OCI-LY7 (cell line): ENCODE measurements around the gene PDCD11. TPM values are rescaled to one million over a fixed set of nuclear protein-coding genes. Genes with fewer than 3 reads are reported as not detected.

Source experiments
- BruUV-seq: library from RNA; stranded (reverse); fragments of 400-500 nt; replicated peaks from 2 replicates; lab custom pipeline; 2021; lab: Mats Ljungman, UMichigan
- CTCF ChIA-PET: fragments of 300-600 bp; sonication (Branson Sonifier 250); formaldehyde crosslinking; loops from one replicate; lab custom pipeline; 2022; ENCODE audit warnings: antibody characterized with exemption; ENCODE audit not compliant: unreplicated experiment; lab: Charles Lee
- POLR2A ChIA-PET: fragments of 300-600 bp; sonication (Branson Sonifier 250); formaldehyde crosslinking; loops from one replicate; lab custom pipeline; 2022; ENCODE audit warnings: antibody characterized with exemption; lab: Charles Lee
- DNase-seq: peaks from one replicate; pipeline ENCODE4 v3.0.0-alpha.2; 2015; ENCODE audit warnings: low spot score
- H2AFZ ChIP-seq: fragments of 200-600 bp; sonication (generic), shearing (Covaris generic); 2 replicates; pipeline ENCODE4 v1.6.1; 2014; ENCODE audit warnings: mild to moderate bottlenecking, antibody characterized with exemption, low read length, moderate library complexity
- H3K27ac ChIP-seq: fragments of 200-600 bp; sonication (generic); 2 replicates; pipeline ENCODE4 v1.5.1; 2014; ENCODE audit warnings: mixed run types, low read depth, mild to moderate bottlenecking, moderate library complexity, low read length, inconsistent platforms; ENCODE audit not compliant: poor library complexity, severe bottlenecking
- H3K36me3 ChIP-seq: fragments of 200-600 bp; sonication (generic); 2 replicates; pipeline ENCODE4 v1.6.1; 2014; ENCODE audit warnings: mild to moderate bottlenecking, antibody characterized with exemption, low read length, moderate library complexity, mixed read lengths; ENCODE audit not compliant: insufficient read depth
- H3K4me1 ChIP-seq: fragments of 200-600 bp; sonication (generic); 2 replicates; pipeline ENCODE4 v1.5.1; 2014; ENCODE audit warnings: mild to moderate bottlenecking, low read length; ENCODE audit not compliant: insufficient read depth, poor library complexity, severe bottlenecking
- H3K4me2 ChIP-seq: fragments of 200-600 bp; sonication (generic); 2 replicates; pipeline ENCODE4 v1.6.1; 2014; ENCODE audit warnings: mild to moderate bottlenecking, low read length
- H3K4me3 ChIP-seq: fragments of 200-600 bp; sonication (generic); 2 replicates; pipeline ENCODE4 v1.5.1; 2014; ENCODE audit warnings: mild to moderate bottlenecking, low read depth, low read length; ENCODE audit not compliant: poor library complexity, severe bottlenecking
- H3K79me2 ChIP-seq: fragments of 200-600 bp; sonication (generic); 2 replicates; pipeline ENCODE4 v1.6.1; 2016; ENCODE audit warnings: low read depth, mild to moderate bottlenecking, low read length, moderate library complexity, mixed read lengths; ENCODE audit not compliant: insufficient read depth
- H3K9me2 ChIP-seq: fragments of 200-600 bp; sonication (generic); 2 replicates; pipeline ENCODE4 v1.6.1; 2016; ENCODE audit warnings: mild to moderate bottlenecking, low read length, mixed read lengths; ENCODE audit not compliant: insufficient read depth
- H3K9me3 ChIP-seq: fragments of 200-600 bp; sonication (generic); 2 replicates; pipeline ENCODE4 v1.6.1; 2014; ENCODE audit warnings: mild to moderate bottlenecking, mixed run types, low read length, mixed read lengths
- H4K20me1 ChIP-seq: fragments of 200-600 bp; sonication (generic); 2 replicates; pipeline ENCODE4 v1.6.1; 2014; ENCODE audit warnings: mild to moderate bottlenecking, antibody characterized with exemption, low read length, moderate library complexity, mixed read lengths; ENCODE audit not compliant: insufficient read depth
- EZH2phosphoT487 ChIP-seq: fragments of 200-600 bp; sonication (generic); IDR thresholded peaks from 2 replicates; pipeline ENCODE4 v1.6.1; 2018; ENCODE audit warnings: low read depth, borderline replicate concordance, mild to moderate bottlenecking, mixed run types, antibody characterized with exemption, low read length, moderate library complexity, mixed read lengths
- intact Hi-C: fragments of 100-400 bp; cut with micrococcal nuclease; formaldehyde crosslinking; loops from one replicate; pipeline ENCODE4 v1.10.0; 2022; ENCODE audit not compliant: unreplicated experiment
- total RNA-seq, 2 experiments: library from RNA; depleted of rRNA in 1 of 2; stranded (reverse); fragments of >200 nt in 1 of 2; shearing (Covaris generic) in 1 of 2; gene quantifications; 2 replicates each; pipeline ENCODE4 v1.2.3, GENCODE V29; 2014 to 2022
- TF ChIP-seq, protein P1 (sequence below): fragments of 200-600 bp; sonication (generic); conservative IDR thresholded peaks from 2 replicates; pipeline ENCODE4 v1.5.1; 2014; ENCODE audit warnings: mild to moderate bottlenecking, antibody characterized with exemption, low read length, moderate library complexity, mixed read lengths

The PDCD11 gene
- total RNA-seq, 2 experiments from 2014 or later, result 54.5 to 68.4 TPM

GRCh38 chr10:103373544-103373943 lies 22.9 kb upstream of the PDCD11 start:
- peaks cover 61% of the 10 kb centered on the region for H3K36me3 ChIP-seq
- H4K20me1 ChIP-seq, result no peaks in the 10 kb centered on the region
- no peak overlapping the region for H3K27ac ChIP-seq
- no peaks in the 10 kb centered on the region for H3K9me3 ChIP-seq
- peaks cover 20% of the 10 kb centered on the region for H3K4me1 ChIP-seq
- CTCF ChIA-PET, result no interaction called here
- DNase-seq, result no peak
- no peak overlapping the region for H3K4me3 ChIP-seq
- H3K9me2 ChIP-seq, result no peaks in the 10 kb centered on the region
- H3K79me2 ChIP-seq, result peaks cover 32% of the 10 kb centered on the region
- BruUV-seq, result no TSS peak
- no peak overlapping the region for H3K4me2 ChIP-seq
- intact Hi-C loops, result no loop called here
- TF ChIP-seq, protein P1, sequence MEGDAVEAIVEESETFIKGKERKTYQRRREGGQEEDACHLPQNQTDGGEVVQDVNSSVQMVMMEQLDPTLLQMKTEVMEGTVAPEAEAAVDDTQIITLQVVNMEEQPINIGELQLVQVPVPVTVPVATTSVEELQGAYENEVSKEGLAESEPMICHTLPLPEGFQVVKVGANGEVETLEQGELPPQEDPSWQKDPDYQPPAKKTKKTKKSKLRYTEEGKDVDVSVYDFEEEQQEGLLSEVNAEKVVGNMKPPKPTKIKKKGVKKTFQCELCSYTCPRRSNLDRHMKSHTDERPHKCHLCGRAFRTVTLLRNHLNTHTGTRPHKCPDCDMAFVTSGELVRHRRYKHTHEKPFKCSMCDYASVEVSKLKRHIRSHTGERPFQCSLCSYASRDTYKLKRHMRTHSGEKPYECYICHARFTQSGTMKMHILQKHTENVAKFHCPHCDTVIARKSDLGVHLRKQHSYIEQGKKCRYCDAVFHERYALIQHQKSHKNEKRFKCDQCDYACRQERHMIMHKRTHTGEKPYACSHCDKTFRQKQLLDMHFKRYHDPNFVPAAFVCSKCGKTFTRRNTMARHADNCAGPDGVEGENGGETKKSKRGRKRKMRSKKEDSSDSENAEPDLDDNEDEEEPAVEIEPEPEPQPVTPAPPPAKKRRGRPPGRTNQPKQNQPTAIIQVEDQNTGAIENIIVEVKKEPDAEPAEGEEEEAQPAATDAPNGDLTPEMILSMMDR, result no peak
- TF ChIP-seq EZH2phosphoT487, result no peak
- POLR2A ChIA-PET, result no interaction called here
- H2AFZ ChIP-seq, result no peak overlapping the region

DNA sequence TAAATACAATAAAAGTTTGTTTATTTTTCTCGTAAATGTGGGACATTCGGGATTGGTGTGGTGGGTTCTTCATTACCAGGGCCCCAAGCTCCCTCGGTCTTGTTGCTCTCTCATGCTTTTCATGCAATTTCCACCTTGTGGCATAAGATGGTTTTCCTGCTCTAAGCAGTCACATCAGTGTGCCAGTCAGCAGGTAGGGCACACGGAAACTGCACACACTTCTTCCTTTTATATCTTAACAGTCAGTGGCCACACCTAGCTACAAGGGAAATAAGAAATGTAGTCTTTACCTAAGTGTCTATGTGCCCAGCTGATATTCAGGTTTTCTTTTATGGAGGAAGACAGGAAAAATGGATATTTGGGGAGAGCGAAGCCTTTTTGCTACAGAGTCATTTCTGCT lies 22.2 kb upstream of the PDCD11 start:
- no peak for DNase-seq
- peaks cover 25% of the 10 kb centered on the region for H3K79me2 ChIP-seq
- BruUV-seq, result no TSS peak
- H4K20me1 ChIP-seq, result no peaks in the 10 kb centered on the region
- no peak overlapping the region for H3K27ac ChIP-seq
- H3K36me3 ChIP-seq, result peaks cover 68% of the 10 kb centered on the region
- no peaks in the 10 kb centered on the region for H3K9me3 ChIP-seq
- intact Hi-C loops, result no loop called here
- CTCF ChIA-PET, result no interaction called here
- TF ChIP-seq EZH2phosphoT487, result no peak
- TF ChIP-seq, protein P1, result no peak
- H2AFZ ChIP-seq, result no peak overlapping the region
- POLR2A ChIA-PET, result interaction anchor here (0.6 to 0.7 kb wide), 2 partner anchors 96 to 628 kb away, joined by 3 to 4 read pairs; no protein-coding TSS in a partner anchor
- H3K4me2 ChIP-seq, result no peak overlapping the region
- H3K4me1 ChIP-seq, result peaks cover 17% of the 10 kb centered on the region
- H3K4me3 ChIP-seq, result no peak overlapping the region
- no peaks in the 10 kb centered on the region for H3K9me2 ChIP-seq

GRCh38 chr10:103382769-103383168 lies 13.7 kb upstream of the PDCD11 start:
- Histone ChIP-seq H3K4me1 (no peaks in the 10 kb centered on the region), H3K4me2 (no peak overlapping the region), H3K27ac (no peak overlapping the region), H3K9me2 (no peaks in the 10 kb centered on the region), H3K36me3 (peaks cover 86% of the 10 kb centered on the region), H2AFZ (no peak overlapping the region), H4K20me1 (no peaks in the 10 kb centered on the region), H3K79me2 (no peaks in the 10 kb centered on the region), H3K9me3 (no peaks in the 10 kb centered on the region), H3K4me3 (no peak overlapping the region)
- POLR2A ChIA-PET, result interaction anchor here (0.7 kb wide), 2 partner anchors 178 to 942 kb away, joined by 3 read pairs; no protein-coding TSS in a partner anchor
- CTCF ChIA-PET, result no interaction called here
- BruUV-seq, result no TSS peak
- DNase-seq, result no peak
- TF ChIP-seq, protein P1, result no peak
- intact Hi-C loops, result no loop called here
